ENCODE data around the gene PSMA5.

The PSMA5 gene

DNA sequence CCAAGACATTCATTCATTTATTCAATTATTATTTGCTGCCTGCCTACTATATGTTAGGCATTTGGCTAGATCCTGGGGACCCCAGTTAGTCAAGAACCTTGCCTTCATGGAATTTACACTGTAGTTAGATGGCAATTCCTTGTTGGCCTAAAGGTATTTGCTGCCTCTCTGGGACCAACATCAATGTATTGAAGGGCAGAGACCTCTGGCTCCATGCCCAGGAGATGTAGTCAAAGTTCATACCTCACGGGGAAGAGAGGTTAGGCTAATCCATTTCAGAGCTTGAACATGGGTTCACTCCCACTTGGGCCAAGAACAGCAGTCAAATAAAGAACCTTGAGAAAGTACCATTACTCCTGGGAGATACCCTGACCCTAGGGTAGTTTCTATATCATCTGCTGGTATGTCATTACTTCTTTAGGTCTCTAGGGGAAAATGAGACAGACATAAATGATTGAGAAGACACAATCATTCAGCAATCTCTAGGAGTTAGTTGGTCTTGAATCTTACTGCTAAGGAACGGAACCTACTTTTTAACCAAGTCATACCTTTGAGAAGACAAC, 60.5 kb downstream of the PSMA5 start:
- DNase-seq: no peak

DNA sequence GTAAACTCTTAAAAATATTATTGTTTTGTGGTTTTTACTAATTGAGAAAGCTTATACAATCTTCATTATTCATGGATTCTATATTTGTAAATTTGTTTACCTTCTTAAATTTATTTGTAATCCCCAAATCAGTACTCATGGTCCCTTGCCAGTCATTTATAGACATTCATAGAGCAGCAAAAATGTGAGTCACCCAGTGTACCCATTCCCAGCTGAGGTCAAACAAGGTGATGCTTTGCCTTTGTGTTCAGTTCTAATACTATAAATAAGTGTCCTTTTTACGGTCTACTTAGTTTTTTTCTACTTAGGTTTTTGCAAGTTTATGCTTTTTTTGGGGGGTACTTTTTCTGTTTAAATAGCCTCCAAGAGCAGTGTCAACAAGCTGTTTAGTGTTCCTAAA, 64.6 kb downstream of the PSMA5 start:
- no peak for DNase-seq

DNA sequence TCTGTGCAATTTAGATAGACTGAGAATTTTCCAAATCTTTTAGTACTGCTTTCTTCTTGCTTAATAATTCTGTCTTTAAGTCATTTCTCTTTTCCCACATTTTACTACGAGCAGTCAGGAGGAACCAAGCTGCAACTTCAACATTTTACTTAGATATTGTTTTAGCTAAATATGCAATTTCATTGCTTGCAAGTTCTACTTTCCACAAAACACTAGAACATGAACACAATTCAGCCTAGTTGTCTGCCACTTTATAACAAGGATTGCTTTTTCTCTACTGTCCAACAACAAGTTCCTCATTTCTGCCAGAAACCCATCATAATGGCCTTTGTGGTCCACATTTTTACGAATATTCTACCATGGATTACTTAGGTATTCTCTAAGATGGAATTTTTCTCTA, 65.2 kb downstream of the PSMA5 start:
- DNase-seq: no peak

DNA sequence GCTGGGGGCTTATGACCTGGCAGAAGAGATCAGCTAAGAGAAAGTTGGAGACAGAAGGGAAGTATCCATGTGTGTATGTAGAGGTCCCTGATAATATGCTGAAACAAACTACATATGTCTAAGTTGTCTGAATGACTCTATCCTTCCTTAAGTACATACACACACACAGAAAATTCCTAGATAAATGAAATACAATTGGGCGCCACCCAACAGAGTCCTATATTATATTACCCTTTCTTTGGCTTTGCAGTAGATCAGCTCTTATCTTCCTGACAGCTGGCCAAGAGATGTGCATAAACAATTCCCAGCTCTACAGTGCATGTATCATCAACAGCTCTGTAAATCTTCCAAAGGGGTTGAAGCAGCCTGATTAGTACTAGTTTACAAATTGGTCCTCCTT, 68.6 kb downstream of the PSMA5 start:
- no peak for DNase-seq

DNA sequence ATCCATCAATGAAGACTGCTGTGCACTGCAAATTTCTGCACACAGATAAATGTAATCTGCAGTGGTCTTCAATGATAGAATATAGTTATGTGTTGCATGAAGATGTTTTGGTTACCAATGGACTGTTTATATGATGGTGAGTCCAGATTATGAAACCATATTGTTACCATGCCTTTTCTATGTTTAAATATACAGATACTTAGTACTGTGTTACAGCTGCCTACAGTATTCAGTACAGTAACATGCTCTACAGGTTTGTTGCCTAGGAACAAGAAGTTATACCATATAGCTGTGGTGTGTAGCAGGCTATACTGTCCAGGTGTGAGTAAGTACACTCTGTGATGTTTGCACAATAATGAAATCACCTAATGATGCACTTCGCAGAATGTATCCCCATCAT, 69.3 kb downstream of the PSMA5 start:
- no peak for DNase-seq

DNA sequence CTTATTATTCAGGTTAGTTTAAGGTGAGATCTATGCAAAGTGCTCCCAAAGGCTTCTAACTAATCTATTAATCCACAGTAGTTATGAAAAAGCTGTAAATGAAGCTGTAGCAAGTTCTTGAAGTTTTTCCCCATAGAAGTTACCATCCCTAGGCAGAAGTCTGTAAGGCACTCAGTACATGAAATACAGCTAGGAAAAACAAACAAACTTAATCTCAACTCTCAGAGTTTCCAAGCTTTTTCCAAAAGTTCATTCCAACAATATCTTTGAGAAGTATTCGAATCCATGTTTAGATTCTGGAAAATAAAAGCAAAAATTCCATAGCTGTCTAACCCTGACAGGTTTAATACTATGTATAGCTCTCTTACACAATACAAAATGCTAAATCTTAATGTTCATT, 69.7 kb downstream of the PSMA5 start:
- DNase-seq: no peak

DNA sequence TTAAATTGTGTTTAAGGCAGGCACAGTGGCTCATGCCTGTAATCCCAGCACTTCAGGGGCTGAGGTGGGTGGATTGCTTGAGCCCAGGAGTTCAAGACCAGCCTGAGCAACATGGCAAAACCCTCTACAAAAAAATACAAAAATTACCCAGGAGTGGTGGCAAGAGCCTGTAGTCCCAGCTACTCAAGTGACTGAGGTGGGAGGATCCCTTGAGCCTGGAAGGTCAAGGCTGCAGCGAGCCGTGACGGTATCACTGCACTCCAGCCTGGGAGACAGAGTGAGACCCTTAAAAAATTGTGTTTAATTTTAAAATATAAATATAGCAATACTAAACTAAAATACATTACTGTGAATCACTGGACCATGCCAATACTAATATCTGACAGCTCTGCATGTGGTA, 71.3 kb downstream of the PSMA5 start:
- no peak for DNase-seq

DNA sequence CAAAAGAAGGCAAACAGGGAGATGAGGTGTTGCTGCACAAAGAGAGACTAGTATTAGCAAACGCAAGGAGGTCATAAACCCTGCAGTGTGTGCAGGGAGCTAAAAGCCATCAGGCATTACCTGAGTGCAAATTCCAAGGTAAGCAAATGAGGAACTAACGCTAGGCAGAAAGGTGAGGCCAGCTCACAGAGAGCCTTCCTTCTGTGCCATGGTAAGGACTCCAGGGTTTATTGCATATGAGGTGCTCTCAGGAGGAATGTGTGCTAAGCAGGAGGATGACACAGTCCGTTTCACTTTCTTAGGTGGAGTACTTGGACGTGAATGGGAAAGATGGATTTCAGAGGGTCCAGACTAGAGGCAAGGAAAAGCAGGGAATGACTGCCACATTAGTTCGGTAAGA, 74.8 kb downstream of the PSMA5 start:
- no peak for DNase-seq

DNA sequence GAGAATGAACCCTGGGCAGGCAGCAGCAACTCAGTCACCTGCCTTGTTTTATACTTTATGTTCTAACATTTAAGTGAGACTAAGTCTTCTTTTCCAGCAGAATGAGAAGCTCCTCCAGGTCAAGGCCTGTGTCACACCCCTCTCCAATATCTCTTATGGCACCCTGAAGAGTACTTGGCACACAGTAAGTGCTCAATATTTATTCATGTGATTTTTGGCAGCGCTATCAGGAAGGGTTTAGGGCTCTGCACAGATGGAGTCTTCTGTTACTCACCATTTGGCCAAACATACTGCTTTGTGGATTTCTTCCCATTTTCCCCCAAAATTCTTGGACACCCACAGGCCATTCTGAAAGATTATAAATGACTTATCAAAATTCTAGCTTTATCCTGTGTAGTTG, 75.6 kb downstream of the PSMA5 start:
- DNase-seq: no peak

DNA sequence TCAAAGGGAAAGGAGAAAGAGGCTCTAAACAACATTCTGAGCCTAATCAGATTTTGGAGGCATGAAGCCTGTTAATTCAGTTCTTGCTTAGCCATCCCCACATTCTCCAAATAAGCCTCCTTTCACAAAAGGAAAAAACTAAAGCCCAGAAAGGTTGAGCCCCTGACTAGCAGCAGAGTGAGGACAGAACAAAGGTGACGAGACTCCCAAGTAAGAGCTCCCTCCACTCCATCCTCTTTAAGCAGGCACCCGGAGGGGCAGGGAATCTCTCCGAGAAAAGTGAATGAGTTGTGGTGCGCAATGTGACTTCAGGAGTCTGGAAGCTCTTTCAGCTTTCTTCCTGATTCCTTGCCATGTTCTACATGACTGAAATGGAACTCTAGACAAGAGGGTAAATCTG, 76.1 kb downstream of the PSMA5 start:
- DNase-seq: no peak

All from cerebellar nuclear complex (tissue), 1 donor.